ENCODE data around the gene BEND3. TPM values are rescaled to one million over a fixed set of nuclear protein-coding genes. Genes with fewer than 3 reads are reported as not detected.
A peak's percentile ranks its signal among the peaks of the same experiment; 100 is the strongest.

Gene BEND3
- total RNA-seq, 1 donor from 2014 or later = 4.4 TPM

GRCh38 chr6:107068691-107069630, 46.4 kb downstream of the BEND3 start:
- Histone ChIP-seq H3K4me1 (ENCODE audit: insufficient read depth, low read length) (peaks cover 21% of the 10 kb centered on the region), H3K9ac (ENCODE audit: low read length) (no peak overlapping the region), H3K4me2 (ENCODE audit: low read length) (no peak overlapping the region), H3K27me3 (ENCODE audit: insufficient read depth, low read length) (no peaks in the 10 kb centered on the region), H2AFZ (ENCODE audit: low read depth, low read length) (no peak overlapping the region), H3K27ac (ENCODE audit: low read depth, low read length) (no peak overlapping the region), H3K79me2 (ENCODE audit: insufficient read depth, low read length) (no peaks in the 10 kb centered on the region), H3K9me3 (ENCODE audit: insufficient read depth, low read depth, low read length) (no peaks in the 10 kb centered on the region), H3K4me3 (ENCODE audit: insufficient read depth, low read depth, low read length) (no peak overlapping the region), H3K36me3 (ENCODE audit: insufficient read depth, low read length) (no peaks in the 10 kb centered on the region), H4K20me1 (ENCODE audit: insufficient read depth, low read length) (peaks cover 3% of the 10 kb centered on the region)
- no peak for DNase-seq (ENCODE audit: low read depth)
- Mint-ChIP-seq H3K9me3 (ENCODE audit: unreplicated experiment) (no peaks in the 10 kb centered on the region), H3K4me3 (ENCODE audit: unreplicated experiment) (no peak overlapping the region), H3K27ac (ENCODE audit: unreplicated experiment) (no peak overlapping the region), H3K4me1 (ENCODE audit: low read depth, unreplicated experiment) (peaks cover 11% of the 10 kb centered on the region), H3K27me3 (ENCODE audit: low read depth, unreplicated experiment) (no peaks in the 10 kb centered on the region), H3K36me3 (ENCODE audit: low read depth, unreplicated experiment) (peaks cover 12% of the 10 kb centered on the region)
- TF ChIP-seq EZH2 (IDR thresholded peaks at IDR 0.05; ENCODE audit: insufficient read depth, low read length) (no peak), CTCF (IDR thresholded peaks at IDR 0.05; ENCODE audit: insufficient read depth, low read depth, low read length) (no peak)
- no peak for FAIRE-seq

- H3K36me3 ChIP-seq (ENCODE audit: insufficient read depth, low read length) = no peaks in the 10 kb centered on the region
- H3K4me1 ChIP-seq (ENCODE audit: insufficient read depth, low read length) = peaks cover 21% of the 10 kb centered on the region
- Mint-ChIP-seq H3K9me3 (ENCODE audit: unreplicated experiment) (no peaks in the 10 kb centered on the region), H3K27ac (ENCODE audit: unreplicated experiment) (peak overlapping the region; percentile 41), H3K4me3 (ENCODE audit: unreplicated experiment) (no peak overlapping the region), H3K27me3 (ENCODE audit: low read depth, unreplicated experiment) (peaks cover under 1% of the 10 kb centered on the region), H3K36me3 (ENCODE audit: low read depth, unreplicated experiment) (peaks cover 12% of the 10 kb centered on the region), H3K4me1 (ENCODE audit: low read depth, unreplicated experiment) (peaks cover 11% of the 10 kb centered on the region)
- no peak overlapping the region for H3K4me3 ChIP-seq (ENCODE audit: insufficient read depth, low read depth, low read length)
- peak; percentile 25 for DNase-seq (ENCODE audit: low read depth)
- no peak overlapping the region for H3K9ac ChIP-seq (ENCODE audit: low read length)
- H3K79me2 ChIP-seq (ENCODE audit: insufficient read depth, low read length) = no peaks in the 10 kb centered on the region
- FAIRE-seq = no peak
- no peak overlapping the region for H3K27ac ChIP-seq (ENCODE audit: low read depth, low read length)
- peaks cover 3% of the 10 kb centered on the region for H4K20me1 ChIP-seq (ENCODE audit: insufficient read depth, low read length)
- TF ChIP-seq EZH2 (IDR thresholded peaks at IDR 0.05; ENCODE audit: insufficient read depth, low read length) = no peak
- TF ChIP-seq CTCF (IDR thresholded peaks at IDR 0.05; ENCODE audit: insufficient read depth, low read depth, low read length) = no peak
- peak overlapping the region; percentile 38 for H3K4me2 ChIP-seq (ENCODE audit: low read length)
- H3K9me3 ChIP-seq (ENCODE audit: insufficient read depth, low read depth, low read length) = no peaks in the 10 kb centered on the region
- H3K27me3 ChIP-seq (ENCODE audit: insufficient read depth, low read length) = no peaks in the 10 kb centered on the region
- no peak overlapping the region for H2AFZ ChIP-seq (ENCODE audit: low read depth, low read length)
Measured at GRCh38 chr6:107066697-107067659, 48.3 kb downstream of the BEND3 start.
